Mesendoderm (in vitro differentiated cells): Measurements from ENCODE around the gene NCL.
A peak's percentile ranks its signal among the peaks of the same experiment; 100 is the strongest.

ENCODE experiments used
- DNase-seq: peaks from one replicate; pipeline ENCODE4 v3.0.0; 2013
- H2AK5ac ChIP-seq: 2 replicates; pipeline ENCODE4 v1.6.1; 2013; ENCODE audit warnings: low read length, inconsistent platforms
- H2BK120ac ChIP-seq: 2 replicates; pipeline ENCODE4 v1.6.1; 2013; ENCODE audit warnings: low read depth, mild to moderate bottlenecking, low read length, moderate library complexity, mixed read lengths
- H2BK15ac ChIP-seq: replicated peaks from 2 replicates; pipeline ENCODE4 v1.6.1; 2013; ENCODE audit warnings: low read depth, mild to moderate bottlenecking, moderate library complexity
- H2BK5ac ChIP-seq: 2 replicates; pipeline ENCODE4 v1.6.1; 2013; ENCODE audit warnings: low read length, inconsistent platforms
- H3K18ac ChIP-seq: 2 replicates; pipeline ENCODE4 v1.6.1; 2013; ENCODE audit warnings: mild to moderate bottlenecking, low read length, mixed read lengths
- H3K23ac ChIP-seq: one replicate; pipeline ENCODE4 v1.6.1; 2013; ENCODE audit warnings: low read length
- H3K27ac ChIP-seq: 2 replicates; pipeline ENCODE4 v1.5.1; 2013; ENCODE audit warnings: low read depth, mild to moderate bottlenecking, inconsistent platforms, low read length, moderate library complexity
- H3K27me3 ChIP-seq: 2 replicates; pipeline ENCODE4 v1.6.1; 2013; ENCODE audit warnings: low read length, control low read depth, mild to moderate bottlenecking, inconsistent platforms; ENCODE audit not compliant: insufficient read depth, poor library complexity
- H3K36me3 ChIP-seq: 2 replicates; pipeline ENCODE4 v1.6.1; 2013; ENCODE audit warnings: low read length, inconsistent platforms; ENCODE audit not compliant: control insufficient read depth, insufficient read depth
- H3K4ac ChIP-seq: one replicate; pipeline ENCODE4 v1.6.1; 2013; ENCODE audit warnings: low read depth, mild to moderate bottlenecking, low read length, moderate library complexity
- H3K4me1 ChIP-seq: 2 replicates; pipeline ENCODE4 v1.6.1; 2013; ENCODE audit warnings: low read depth, low read length, inconsistent platforms; ENCODE audit not compliant: control insufficient read depth
- H3K4me2 ChIP-seq: 2 replicates; pipeline ENCODE4 v1.6.1; 2013; ENCODE audit warnings: low read length
- H3K4me3 ChIP-seq: 2 replicates; pipeline ENCODE4 v1.5.1; 2013; ENCODE audit warnings: mild to moderate bottlenecking, low read length
- H3K56ac ChIP-seq: one replicate; pipeline ENCODE4 v1.6.1; 2013; ENCODE audit warnings: low read length
- H3K79me1 ChIP-seq: 2 replicates; pipeline ENCODE4 v1.6.1; 2013; ENCODE audit warnings: low read length, inconsistent platforms
- H3K79me2 ChIP-seq: 2 replicates; pipeline ENCODE4 v1.6.1; 2013; ENCODE audit warnings: mild to moderate bottlenecking, low read length; ENCODE audit not compliant: control insufficient read depth, insufficient read depth
- H3K9ac ChIP-seq: 2 replicates; pipeline ENCODE4 v1.6.1; 2013; ENCODE audit warnings: low read length, inconsistent platforms
- H4K5ac ChIP-seq: one replicate; pipeline ENCODE4 v1.6.1; 2013; ENCODE audit warnings: low read length
- H4K8ac ChIP-seq: one replicate; pipeline ENCODE4 v1.6.1; 2013; ENCODE audit warnings: low read depth, mild to moderate bottlenecking, control low read depth, low read length, moderate library complexity
- WGBS: extraction: QIAGEN DNeasy Blood & Tissue Kit; methylation state at CpG from one replicate; pipeline ENCODE4 v1.1.7; 2013; ENCODE audit warnings: low lambda C conversion rate, missing lambda C conversion rate; ENCODE audit not compliant: insufficient coverage; ENCODE audit errors: extremely low coverage; 5-methylcytosine and 5-hydroxymethylcytosine counted together

Gene NCL

GRCh38 chr2:231483398-231484329 lies 19.4 kb upstream of the NCL start:
- Histone ChIP-seq H3K18ac (no peak overlapping the region), H3K79me1 (no peaks in the 10 kb centered on the region), H4K8ac (no peak overlapping the region), H3K27ac (no peak overlapping the region), H2BK15ac (no peak overlapping the region), H3K9ac (no peak overlapping the region), H3K4ac (no peak overlapping the region), H2BK5ac (no peak overlapping the region), H3K79me2 (no peaks in the 10 kb centered on the region), H3K23ac (no peak overlapping the region), H3K27me3 (no peaks in the 10 kb centered on the region), H3K4me1 (no peaks in the 10 kb centered on the region), H2BK120ac (no peak overlapping the region), H4K5ac (no peak overlapping the region), H3K36me3 (no peaks in the 10 kb centered on the region), H3K4me2 (no peak overlapping the region), H2AK5ac (no peak overlapping the region), H3K4me3 (no peak overlapping the region), H3K56ac (no peak overlapping the region)
- no CpG with 5 or more reads among the region's 65 CpGs for WGBS
- DNase-seq: no peak

GRCh38 chr2:231482806-231483391 lies 18.6 kb upstream of the NCL start:
- H3K9ac ChIP-seq: peak overlapping the region; percentile 36
- H3K27ac ChIP-seq: no peak overlapping the region
- H3K4me1 ChIP-seq: no peaks in the 10 kb centered on the region
- no peak overlapping the region for H2BK120ac ChIP-seq
- no peaks in the 10 kb centered on the region for H3K36me3 ChIP-seq
- H3K56ac ChIP-seq: peak overlapping the region; percentile 64
- H4K8ac ChIP-seq: no peak overlapping the region
- no peak overlapping the region for H3K4ac ChIP-seq
- no peak overlapping the region for H4K5ac ChIP-seq
- H3K27me3 ChIP-seq: no peaks in the 10 kb centered on the region
- peak; percentile 73 for DNase-seq
- no peak overlapping the region for H3K23ac ChIP-seq
- no peak overlapping the region for H3K4me2 ChIP-seq
- H3K79me1 ChIP-seq: no peaks in the 10 kb centered on the region
- no peaks in the 10 kb centered on the region for H3K79me2 ChIP-seq
- no peak overlapping the region for H3K4me3 ChIP-seq
- WGBS: no CpG with 5 or more reads among the region's 36 CpGs
- no peak overlapping the region for H2AK5ac ChIP-seq
- H3K18ac ChIP-seq: no peak overlapping the region
- no peak overlapping the region for H2BK5ac ChIP-seq
- H2BK15ac ChIP-seq: no peak overlapping the region

GRCh38 chr2:231480781-231481180 lies 16.5 kb upstream of the NCL start:
- no peaks in the 10 kb centered on the region for H3K36me3 ChIP-seq
- no peaks in the 10 kb centered on the region for H3K4me1 ChIP-seq
- H3K4me3 ChIP-seq: no peak overlapping the region
- no peak overlapping the region for H2BK5ac ChIP-seq
- no peak overlapping the region for H3K18ac ChIP-seq
- no peaks in the 10 kb centered on the region for H3K27me3 ChIP-seq
- no peaks in the 10 kb centered on the region for H3K79me2 ChIP-seq
- H3K27ac ChIP-seq: no peak overlapping the region
- H2BK120ac ChIP-seq: no peak overlapping the region
- no peak overlapping the region for H4K8ac ChIP-seq
- H3K4me2 ChIP-seq: no peak overlapping the region
- no peaks in the 10 kb centered on the region for H3K79me1 ChIP-seq
- H3K9ac ChIP-seq: no peak overlapping the region
- no peak overlapping the region for H4K5ac ChIP-seq
- no peak overlapping the region for H3K4ac ChIP-seq
- no peak for DNase-seq
- H3K23ac ChIP-seq: no peak overlapping the region
- H2BK15ac ChIP-seq: no peak overlapping the region
- WGBS: no CpG with 5 or more reads among the region's 3 CpGs
- H3K56ac ChIP-seq: no peak overlapping the region
- no peak overlapping the region for H2AK5ac ChIP-seq

GRCh38 chr2:231479455-231479854 lies 15.2 kb upstream of the NCL start:
- Histone ChIP-seq H3K4me2 (no peak overlapping the region), H3K4me1 (no peaks in the 10 kb centered on the region), H2BK15ac (no peak overlapping the region), H4K8ac (no peak overlapping the region), H3K9ac (no peak overlapping the region), H3K4ac (no peak overlapping the region), H4K5ac (no peak overlapping the region), H3K27me3 (no peaks in the 10 kb centered on the region), H3K56ac (no peak overlapping the region), H2AK5ac (no peak overlapping the region), H2BK5ac (no peak overlapping the region), H2BK120ac (no peak overlapping the region), H3K18ac (no peak overlapping the region), H3K27ac (no peak overlapping the region), H3K36me3 (no peaks in the 10 kb centered on the region), H3K4me3 (no peak overlapping the region), H3K79me1 (no peaks in the 10 kb centered on the region), H3K23ac (no peak overlapping the region), H3K79me2 (no peaks in the 10 kb centered on the region)
- DNase-seq: peak; percentile 25
- WGBS: no CpG with 5 or more reads among the region's 9 CpGs

- H3K4me2 ChIP-seq: no peak overlapping the region
- no peaks in the 10 kb centered on the region for H3K36me3 ChIP-seq
- no peak for DNase-seq
- no peak overlapping the region for H3K4ac ChIP-seq
- WGBS: no CpG with 5 or more reads among the region's 3 CpGs
- H2BK15ac ChIP-seq: no peak overlapping the region
- H4K5ac ChIP-seq: no peak overlapping the region
- no peak overlapping the region for H2AK5ac ChIP-seq
- H3K23ac ChIP-seq: no peak overlapping the region
- H4K8ac ChIP-seq: no peak overlapping the region
- no peak overlapping the region for H3K9ac ChIP-seq
- H3K56ac ChIP-seq: no peak overlapping the region
- no peak overlapping the region for H3K18ac ChIP-seq
- no peaks in the 10 kb centered on the region for H3K79me2 ChIP-seq
- no peaks in the 10 kb centered on the region for H3K4me1 ChIP-seq
- H3K27me3 ChIP-seq: no peaks in the 10 kb centered on the region
- no peaks in the 10 kb centered on the region for H3K79me1 ChIP-seq
- no peak overlapping the region for H2BK120ac ChIP-seq
- no peak overlapping the region for H2BK5ac ChIP-seq
- no peak overlapping the region for H3K4me3 ChIP-seq
- H3K27ac ChIP-seq: no peak overlapping the region
These were observed 12.6 kb upstream of the NCL start for GRCh38 chr2:231476920-231477319.
